PC-9 (cell line): ENCODE results near the gene TCP11. TPM values are rescaled to one million over a fixed set of nuclear protein-coding genes. Genes with fewer than 3 reads are reported as not detected.

Experiments
- BruUV-seq: library from RNA; stranded (reverse); fragments of 400-500 nt; replicated peaks from 2 replicates; lab custom pipeline; 2021; lab: Mats Ljungman, UMichigan
- CTCF ChIA-PET: fragments of 300-600 bp; sonication (Branson Sonifier 250); formaldehyde crosslinking; loops from one replicate; lab custom pipeline; 2022; ENCODE audit warnings: antibody characterized with exemption; lab: Charles Lee
- POLR2A ChIA-PET: fragments of 300-600 bp; sonication (Branson Sonifier 250); formaldehyde crosslinking; loops from one replicate; lab custom pipeline; 2022; ENCODE audit warnings: antibody characterized with exemption; ENCODE audit not compliant: unreplicated experiment; lab: Charles Lee
- DNase-seq, 2 experiments: peaks; one replicate each; pipeline versions ENCODE4 v3.0.0 to v3.0.0-alpha.2; 2015 to 2022; ENCODE audit warnings: mixed read lengths in 1 of 2
- H2AFZ ChIP-seq: fragments of 200-600 bp; sonication (generic); 2 replicates; pipeline ENCODE4 v1.8.1; 2017; ENCODE audit warnings: antibody characterized with exemption
- H3F3A ChIP-seq: fragments of 200-600 bp; sonication (generic); 2 replicates; pipeline ENCODE4 v1.8.1; 2017; ENCODE audit warnings: antibody characterized with exemption, mild to moderate bottlenecking, low read depth; ENCODE audit not compliant: insufficient read depth
- H3K27ac ChIP-seq: fragments of 200-600 bp; sonication (generic); 2 replicates; pipeline ENCODE4 v1.6.1; 2016; ENCODE audit warnings: mixed run types
- H3K27me3 ChIP-seq: fragments of 200-600 bp; sonication (generic); 2 replicates; pipeline ENCODE4 v1.6.1; 2016; ENCODE audit warnings: low read depth, mixed run types; ENCODE audit not compliant: insufficient read depth
- H3K36me3 ChIP-seq: fragments of 200-600 bp; sonication (generic); 2 replicates; pipeline ENCODE4 v1.6.1; 2016; ENCODE audit warnings: low read depth, mixed run types
- H3K4me1 ChIP-seq: fragments of 200-600 bp; sonication (generic); replicated peaks from 2 replicates; pipeline ENCODE4 v1.6.1; 2016; ENCODE audit warnings: mixed run types; ENCODE audit not compliant: insufficient read depth
- H3K4me2 ChIP-seq: fragments of 200-600 bp; sonication (generic); 2 replicates; pipeline ENCODE4 v1.6.1; 2017; ENCODE audit warnings: mixed run types
- H3K4me3 ChIP-seq: fragments of 200-600 bp; sonication (generic); 2 replicates; pipeline ENCODE4 v1.6.1; 2016; ENCODE audit warnings: mixed run types
- H3K79me2 ChIP-seq: fragments of 200-600 bp; sonication (generic); 2 replicates; pipeline ENCODE4 v1.6.1; 2017; ENCODE audit warnings: low read depth, mixed run types
- H3K9me2 ChIP-seq: fragments of 200-600 bp; sonication (generic); 2 replicates; pipeline ENCODE4 v1.8.1; 2017; ENCODE audit warnings: mild to moderate bottlenecking; ENCODE audit not compliant: insufficient read depth
- H3K9me3 ChIP-seq: fragments of 200-600 bp; sonication (generic); 2 replicates; pipeline ENCODE4 v1.8.1; 2016; ENCODE audit warnings: low read depth; ENCODE audit not compliant: insufficient read depth
- H4K20me1 ChIP-seq: fragments of 200-600 bp; sonication (generic); 2 replicates; pipeline ENCODE4 v1.8.1; 2017; ENCODE audit not compliant: insufficient read depth
- EZH2 ChIP-seq: fragments of 200-600 bp; sonication (generic); IDR thresholded peaks from 2 replicates; pipeline ENCODE4 v1.8.0; 2017; ENCODE audit warnings: antibody characterized with exemption, low read depth
- intact Hi-C: fragments of 100-400 bp; cut with micrococcal nuclease; formaldehyde crosslinking; loops from one replicate; pipeline ENCODE4 v1.10.0; 2022; ENCODE audit not compliant: unreplicated experiment
- total RNA-seq: library from RNA; stranded (reverse); gene quantifications from 2 replicates; pipeline ENCODE4 v1.2.3, GENCODE V29; 2021
- TF ChIP-seq, protein P1 (sequence below): fragments of 200-600 bp; sonication (generic); conservative IDR thresholded peaks from 2 replicates; pipeline ENCODE4 v1.6.1; 2017; ENCODE audit warnings: mixed run types, antibody characterized with exemption, mild to moderate bottlenecking, moderate library complexity

Gene TCP11
- total RNA-seq, 1 experiment from 2014 or later = not detected

DNA sequence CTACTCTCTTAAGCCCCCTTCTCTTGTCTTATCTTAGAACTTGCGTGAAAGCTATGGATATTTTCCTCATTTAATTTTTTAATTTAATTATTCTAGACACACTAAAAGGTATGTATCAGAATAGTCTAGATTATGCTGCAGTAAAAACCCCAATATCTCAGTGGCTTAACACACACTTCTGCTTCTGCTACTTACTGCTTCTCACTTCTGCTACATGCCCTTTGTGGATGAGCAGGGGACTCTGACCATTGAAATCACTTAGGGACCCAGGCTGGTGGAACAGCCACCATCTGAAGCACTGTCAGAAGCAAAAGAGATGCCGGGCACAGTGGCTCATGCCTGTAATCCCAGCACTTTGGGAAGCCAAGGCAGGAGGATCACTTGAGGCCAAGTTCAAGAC lies 45.4 kb upstream of the TCP11 start:
- TF ChIP-seq EZH2 = no peak
- TF ChIP-seq, protein P1, sequence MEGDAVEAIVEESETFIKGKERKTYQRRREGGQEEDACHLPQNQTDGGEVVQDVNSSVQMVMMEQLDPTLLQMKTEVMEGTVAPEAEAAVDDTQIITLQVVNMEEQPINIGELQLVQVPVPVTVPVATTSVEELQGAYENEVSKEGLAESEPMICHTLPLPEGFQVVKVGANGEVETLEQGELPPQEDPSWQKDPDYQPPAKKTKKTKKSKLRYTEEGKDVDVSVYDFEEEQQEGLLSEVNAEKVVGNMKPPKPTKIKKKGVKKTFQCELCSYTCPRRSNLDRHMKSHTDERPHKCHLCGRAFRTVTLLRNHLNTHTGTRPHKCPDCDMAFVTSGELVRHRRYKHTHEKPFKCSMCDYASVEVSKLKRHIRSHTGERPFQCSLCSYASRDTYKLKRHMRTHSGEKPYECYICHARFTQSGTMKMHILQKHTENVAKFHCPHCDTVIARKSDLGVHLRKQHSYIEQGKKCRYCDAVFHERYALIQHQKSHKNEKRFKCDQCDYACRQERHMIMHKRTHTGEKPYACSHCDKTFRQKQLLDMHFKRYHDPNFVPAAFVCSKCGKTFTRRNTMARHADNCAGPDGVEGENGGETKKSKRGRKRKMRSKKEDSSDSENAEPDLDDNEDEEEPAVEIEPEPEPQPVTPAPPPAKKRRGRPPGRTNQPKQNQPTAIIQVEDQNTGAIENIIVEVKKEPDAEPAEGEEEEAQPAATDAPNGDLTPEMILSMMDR = no peak
- intact Hi-C loops = no loop called here
- Histone ChIP-seq H3K9me3 (no peaks in the 10 kb centered on the region), H3K79me2 (no peaks in the 10 kb centered on the region), H3K4me1 (peaks cover 56% of the 10 kb centered on the region), H3K4me3 (no peak overlapping the region), H2AFZ (no peak overlapping the region), H3K9me2 (no peaks in the 10 kb centered on the region), H3F3A (peaks cover 42% of the 10 kb centered on the region), H3K27ac (no peak overlapping the region), H3K27me3 (no peaks in the 10 kb centered on the region), H3K4me2 (no peak overlapping the region), H4K20me1 (no peaks in the 10 kb centered on the region), H3K36me3 (no peaks in the 10 kb centered on the region)
- DNase-seq = no peak
- ChIA-PET POLR2A (interaction anchor here (0.6 kb wide), 1 partner anchor 761 kb away, joined by 10 read pairs; the partner anchor contains the start of gene RPS10), CTCF (no interaction called here)
- BruUV-seq = no TSS peak

- Histone ChIP-seq H3K4me2 (peak overlapping the region; percentile 55), H3K4me3 (no peak overlapping the region), H3K36me3 (no peaks in the 10 kb centered on the region), H3K27ac (peak overlapping the region; percentile 51), H3K9me2 (no peaks in the 10 kb centered on the region), H3K4me1 (peaks cover 62% of the 10 kb centered on the region), H3K79me2 (no peaks in the 10 kb centered on the region), H4K20me1 (no peaks in the 10 kb centered on the region), H2AFZ (no peak overlapping the region), H3K9me3 (no peaks in the 10 kb centered on the region), H3F3A (peaks cover 48% of the 10 kb centered on the region), H3K27me3 (no peaks in the 10 kb centered on the region)
- TF ChIP-seq, protein P1 = no peak
- no peak for TF ChIP-seq EZH2
- DNase-seq = no peak
- intact Hi-C loops = no loop called here
- POLR2A ChIA-PET = interaction anchor here (0.6 kb wide), 3 partner anchors 30 to 802 kb away, joined by 3 to 4 read pairs (median 3); no protein-coding TSS in a partner anchor
- CTCF ChIA-PET = no interaction called here
- no TSS peak for BruUV-seq
These were observed 44.8 kb upstream of the TCP11 start for GRCh38 chr6:35185971-35186370.

DNA sequence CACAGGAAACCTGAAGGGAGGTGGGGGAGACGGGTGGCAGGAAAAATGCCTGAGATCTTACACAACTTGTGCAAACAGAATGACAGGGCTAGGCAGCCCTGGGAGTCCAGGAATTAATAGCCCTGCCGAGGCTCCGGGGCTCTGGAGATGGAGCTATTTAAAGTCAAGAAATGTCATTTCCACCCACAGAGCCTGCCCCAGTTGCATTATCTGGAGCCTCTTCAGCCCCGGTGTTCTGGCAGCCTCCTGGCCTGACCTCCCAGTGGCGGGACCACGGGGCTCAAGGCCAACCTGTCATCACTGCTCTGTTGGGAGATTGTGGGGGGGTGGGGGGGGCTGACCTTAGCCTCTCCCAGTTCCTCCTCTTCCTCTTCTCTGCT lies 44.2 kb upstream of the TCP11 start:
- CTCF ChIA-PET = no interaction called here
- Histone ChIP-seq H3K4me2 (peak overlapping the region; percentile 55), H3K4me1 (peaks cover 69% of the 10 kb centered on the region), H3K36me3 (no peaks in the 10 kb centered on the region), H4K20me1 (no peaks in the 10 kb centered on the region), H3K9me3 (no peaks in the 10 kb centered on the region), H3K27me3 (no peaks in the 10 kb centered on the region), H3K4me3 (no peak overlapping the region), H3K9me2 (no peaks in the 10 kb centered on the region), H3K27ac (peak overlapping the region; percentile 51), H3K79me2 (no peaks in the 10 kb centered on the region), H3F3A (peaks cover 51% of the 10 kb centered on the region), H2AFZ (no peak overlapping the region)
- POLR2A ChIA-PET = interaction anchor here (0.6 kb wide), 3 partner anchors 30 to 801 kb away, joined by 3 to 4 read pairs (median 3); no protein-coding TSS in a partner anchor
- peak; percentile 31 to 76 for DNase-seq
- BruUV-seq = no TSS peak
- TF ChIP-seq EZH2 = no peak
- TF ChIP-seq, protein P1 = no peak
- intact Hi-C loops = no loop called here
